Measurements from ENCODE around the gene DDX41. TPM values are rescaled to one million over a fixed set of nuclear protein-coding genes. Genes with fewer than 3 reads are reported as not detected.

Gene DDX41
- total RNA-seq, 1 experiment from 2014 or later: 136 TPM

- TF ChIP-seq ZBTB21 (CRISPR knock-in tag; IDR thresholded peaks at IDR 0.05; ENCODE audit: borderline replicate concordance) (no peak), ZMAT4 (CRISPR knock-in tag; IDR thresholded peaks at IDR 0.05) (no peak), TCF7 (CRISPR knock-in tag; IDR thresholded peaks at IDR 0.05; ENCODE audit: low read depth) (no peak), CREB1 (CRISPR knock-in tag; IDR thresholded peaks at IDR 0.05) (no peak), ZNF317 (CRISPR knock-in tag; IDR thresholded peaks at IDR 0.05; ENCODE audit: borderline replicate concordance, low read depth) (no peak), ERG (CRISPR knock-in tag; IDR thresholded peaks at IDR 0.05) (no peak), ZNF512 (CRISPR knock-in tag; IDR thresholded peaks at IDR 0.05; ENCODE audit: borderline replicate concordance) (no peak), ARID4B (CRISPR knock-in tag; IDR thresholded peaks at IDR 0.05; ENCODE audit: borderline replicate concordance) (0 out of 2 replicates have a peak, but pooled peaks have one; percentile 16), SMAD4 (CRISPR knock-in tag; IDR thresholded peaks at IDR 0.05) (no peak), ATF2 (CRISPR knock-in tag; IDR thresholded peaks at IDR 0.05; ENCODE audit: borderline replicate concordance, low read depth) (no peak), HMGA2 (CRISPR knock-in tag; IDR thresholded peaks at IDR 0.05) (no peak), ZNF423 (CRISPR knock-in tag; IDR thresholded peaks at IDR 0.05) (peak; percentile 52; the same call in 1 of the 2 replicates), ZNF121 (CRISPR knock-in tag; IDR thresholded peaks at IDR 0.05) (peak; percentile 94), E2F5 (CRISPR knock-in tag; IDR thresholded peaks at IDR 0.05) (no peak), ELF4 (CRISPR knock-in tag; IDR thresholded peaks at IDR 0.05; ENCODE audit: low read depth) (peak; percentile 53; the same call in 1 of the 2 replicates), JUN (CRISPR knock-in tag; IDR thresholded peaks at IDR 0.05) (no peak), ZNF671 (CRISPR knock-in tag; IDR thresholded peaks at IDR 0.05) (0 out of 2 replicates have a peak, but pooled peaks have one; percentile 54), NR1H2 (CRISPR knock-in tag; IDR thresholded peaks at IDR 0.05) (no peak), NR3C1 (CRISPR knock-in tag; conservative IDR thresholded peaks at IDR 0.05; ENCODE audit: low read depth) (no peak), STAT6 (CRISPR knock-in tag; conservative IDR thresholded peaks at IDR 0.05; ENCODE audit: low read depth) (no peak), SP1 (CRISPR knock-in tag; conservative IDR thresholded peaks at IDR 0.05) (peak; percentile 92), AR (CRISPR knock-in tag; IDR thresholded peaks at IDR 0.05) (peak; percentile 84; the same call in 1 of the 2 replicates)
Measured at GRCh38 chr5:177497292-177498012, 19.3 kb downstream of the DDX41 start, which contains the start of gene PDLIM7 (continued).

All from WTC11 (cell line).